Lower leg skin (tissue), 3 donors: ENCODE measurements around the gene IL27RA.

Experiments used
- CTCF ChIP-seq, 3 donors: fragments of 450-650 bp; IDR thresholded peaks; one replicate each; pipeline ENCODE4 v1.5.1; 2016; ENCODE audit warnings: antibody characterized with exemption in 3 of 3, mild to moderate bottlenecking in 3 of 3, moderate library complexity in 2 of 3
- POLR2A ChIP-seq, 2 donors: fragments of 450-650 bp; IDR thresholded peaks; one replicate each; pipeline ENCODE4 v1.6.1; 2016 to 2017; ENCODE audit warnings: antibody characterized with exemption in 2 of 2, mild to moderate bottlenecking in 1 of 2, moderate library complexity in 1 of 2

DNA sequence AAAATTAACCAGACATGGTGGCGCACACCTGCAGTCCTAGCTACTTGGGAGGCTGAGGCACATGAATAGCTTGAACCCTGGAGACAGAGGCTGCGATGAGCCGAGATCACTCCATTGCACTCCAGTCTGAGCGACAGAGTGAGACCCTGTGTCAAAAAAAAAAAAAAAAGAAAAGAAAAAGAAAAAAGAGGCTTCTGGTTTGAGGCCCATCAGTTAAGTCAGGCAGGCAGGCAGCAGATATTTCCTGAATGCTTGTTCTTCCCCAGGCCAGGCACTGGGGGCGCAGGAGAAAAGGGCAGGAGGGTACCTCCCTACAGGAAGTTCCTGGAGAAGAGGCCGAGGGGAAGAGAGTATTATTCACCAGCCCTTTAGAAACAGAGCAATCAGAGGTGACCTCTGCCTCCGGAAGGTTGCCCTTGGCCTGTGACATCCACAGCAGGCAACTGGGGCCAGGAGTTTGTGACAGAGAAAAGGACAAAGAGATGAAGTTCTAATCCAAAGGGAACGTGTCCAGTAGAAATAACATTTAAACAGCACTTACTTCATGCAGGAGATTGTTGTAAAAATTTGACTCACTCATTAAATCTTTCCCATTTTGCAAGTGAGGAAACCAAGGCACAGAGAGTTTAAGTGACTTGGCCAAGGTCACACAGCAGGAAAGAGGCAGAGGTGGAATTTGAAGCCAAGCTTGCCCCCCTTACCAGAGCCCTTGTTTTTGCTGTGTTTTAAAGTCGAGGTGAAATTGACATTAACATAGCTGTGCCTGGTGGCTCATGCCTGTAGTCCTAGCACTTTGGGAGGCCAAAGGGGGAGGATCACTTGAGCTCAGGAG lies 7.9 kb upstream of the IL27RA start:
- TF ChIP-seq CTCF (IDR thresholded peaks at IDR 0.05): no peak
- TF ChIP-seq POLR2A (IDR thresholded peaks at IDR 0.05): no peak
